Testis (tissue), 2 donors: Measurements from ENCODE around the gene RIPPLY1.

ENCODE experiments used
- POLR2A ChIP-seq: fragments of 450-650 bp; IDR thresholded peaks from one replicate; pipeline ENCODE4 v1.6.1; 2017; ENCODE audit warnings: antibody characterized with exemption, mild to moderate bottlenecking, moderate library complexity
- TF ChIP-seq, protein P1 (sequence below), 3 experiments: fragments of 450-650 bp in 2 of 3; fragments of 200-600 bp in 1 of 3; sonication (generic) in 1 of 3; IDR thresholded peaks; one replicate each; pipeline ENCODE4 v1.5.1; 2016 to 2019; ENCODE audit warnings: antibody characterized with exemption in 3 of 3, mild to moderate bottlenecking in 2 of 3, moderate library complexity in 1 of 3

DNA sequence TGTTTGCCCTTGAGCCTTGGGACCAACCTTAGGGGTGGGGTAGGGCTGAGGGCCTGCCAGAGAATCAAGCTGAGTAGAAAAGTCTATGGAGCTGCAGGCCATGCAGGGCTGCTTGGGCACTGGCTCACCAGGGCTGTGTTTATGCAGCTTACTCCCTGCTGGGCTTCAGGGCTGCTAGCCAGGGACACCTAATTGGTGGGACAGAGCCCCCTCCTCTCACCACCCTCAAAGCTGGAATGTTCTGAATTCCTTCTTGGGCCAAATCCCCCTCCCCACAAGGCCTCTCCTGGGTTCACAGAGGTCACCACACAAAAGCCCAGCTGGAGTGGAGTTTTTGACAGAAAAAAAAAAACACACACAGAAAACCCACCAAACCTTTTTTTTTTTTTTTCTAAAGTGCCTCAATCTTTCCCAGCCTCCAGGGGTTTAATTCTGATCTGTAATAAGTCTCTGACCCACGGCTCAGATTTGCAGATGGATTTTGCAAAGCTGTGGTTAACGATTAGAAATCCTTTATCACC is 16.9 kb upstream of the RIPPLY1 start, which contains the start of gene CLDN2:
- TF ChIP-seq, protein P1, sequence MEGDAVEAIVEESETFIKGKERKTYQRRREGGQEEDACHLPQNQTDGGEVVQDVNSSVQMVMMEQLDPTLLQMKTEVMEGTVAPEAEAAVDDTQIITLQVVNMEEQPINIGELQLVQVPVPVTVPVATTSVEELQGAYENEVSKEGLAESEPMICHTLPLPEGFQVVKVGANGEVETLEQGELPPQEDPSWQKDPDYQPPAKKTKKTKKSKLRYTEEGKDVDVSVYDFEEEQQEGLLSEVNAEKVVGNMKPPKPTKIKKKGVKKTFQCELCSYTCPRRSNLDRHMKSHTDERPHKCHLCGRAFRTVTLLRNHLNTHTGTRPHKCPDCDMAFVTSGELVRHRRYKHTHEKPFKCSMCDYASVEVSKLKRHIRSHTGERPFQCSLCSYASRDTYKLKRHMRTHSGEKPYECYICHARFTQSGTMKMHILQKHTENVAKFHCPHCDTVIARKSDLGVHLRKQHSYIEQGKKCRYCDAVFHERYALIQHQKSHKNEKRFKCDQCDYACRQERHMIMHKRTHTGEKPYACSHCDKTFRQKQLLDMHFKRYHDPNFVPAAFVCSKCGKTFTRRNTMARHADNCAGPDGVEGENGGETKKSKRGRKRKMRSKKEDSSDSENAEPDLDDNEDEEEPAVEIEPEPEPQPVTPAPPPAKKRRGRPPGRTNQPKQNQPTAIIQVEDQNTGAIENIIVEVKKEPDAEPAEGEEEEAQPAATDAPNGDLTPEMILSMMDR (IDR thresholded peaks at IDR 0.05): no peak
- TF ChIP-seq POLR2A: no peak
